Bronchial epithelial cell (primary cell): ENCODE data around the gene ACSL3. TPM values are rescaled to one million over a fixed set of nuclear protein-coding genes. Genes with fewer than 3 reads are reported as not detected.
A peak's percentile ranks its signal among the peaks of the same experiment; 100 is the strongest.

ENCODE experiments used
- DNase-seq: peaks from one replicate; pipeline ENCODE4 v3.0.0-alpha.2; 2010; ENCODE audit warnings: low read depth
- FAIRE-seq: peaks from 2 replicates; lab custom pipeline; 2011; peaks lifted over from hg19 to GRCh38; lab: Jason Lieb, UNC
- H3K27me3 ChIP-seq: 2 replicates; pipeline ENCODE4 v1.5.1; 2011; ENCODE audit warnings: low read length; ENCODE audit not compliant: control insufficient read depth, insufficient read depth
- H3K36me3 ChIP-seq: 2 replicates; pipeline ENCODE4 v1.5.1; 2011; ENCODE audit warnings: low read length; ENCODE audit not compliant: control insufficient read depth, insufficient read depth
- H3K4me3 ChIP-seq: 2 replicates; pipeline ENCODE4 v1.5.1; 2011; ENCODE audit warnings: mild to moderate bottlenecking, low read depth, low read length, control low read depth
- CTCF ChIP-seq: IDR thresholded peaks from 2 replicates; pipeline ENCODE4 v1.5.1; 2011; ENCODE audit warnings: mild to moderate bottlenecking, moderate library complexity, low read length, control low read depth, inconsistent platforms; ENCODE audit not compliant: insufficient read depth, severe bottlenecking
- total RNA-seq: library from RNA; depleted of rRNA; stranded (reverse); fragments of >200 nt; gene quantifications from 2 replicates; pipeline ENCODE4 v1.2.1, GENCODE V29; 2014

The ACSL3 gene
- total RNA-seq, 1 donor from 2014 or later: 269 TPM

GRCh38 chr2:222893716-222894115 is 32.9 kb downstream of the ACSL3 start:
- DNase-seq (no peak), FAIRE-seq (no peak)
- H3K4me3 ChIP-seq: no peak overlapping the region
- no peak for TF ChIP-seq CTCF
- H3K27me3 ChIP-seq: no peaks in the 10 kb centered on the region
- H3K36me3 ChIP-seq: no peaks in the 10 kb centered on the region

GRCh38 chr2:222895144-222895543 is 34.3 kb downstream of the ACSL3 start:
- FAIRE-seq: no peak
- no peak overlapping the region for H3K4me3 ChIP-seq
- no peak for DNase-seq
- H3K27me3 ChIP-seq: no peaks in the 10 kb centered on the region
- no peak for TF ChIP-seq CTCF
- H3K36me3 ChIP-seq: no peaks in the 10 kb centered on the region

GRCh38 chr2:222897898-222898297 is 37.1 kb downstream of the ACSL3 start:
- H3K36me3 ChIP-seq: no peaks in the 10 kb centered on the region
- H3K27me3 ChIP-seq: no peaks in the 10 kb centered on the region
- TF ChIP-seq CTCF: no peak
- no peak for DNase-seq
- FAIRE-seq: no peak
- H3K4me3 ChIP-seq: no peak overlapping the region

GRCh38 chr2:222899413-222900181 is 38.8 kb downstream of the ACSL3 start:
- no peaks in the 10 kb centered on the region for H3K36me3 ChIP-seq
- FAIRE-seq: no peak
- no peaks in the 10 kb centered on the region for H3K27me3 ChIP-seq
- no peak for TF ChIP-seq CTCF
- no peak for DNase-seq
- H3K4me3 ChIP-seq: no peak overlapping the region

GRCh38 chr2:222900354-222900753 is 39.5 kb downstream of the ACSL3 start:
- peak; percentile 35 for DNase-seq

More at GRCh38 chr2:222900354-222900753, 39.5 kb downstream of the ACSL3 start:
- no peak for FAIRE-seq
- Histone ChIP-seq H3K4me3 (no peak overlapping the region), H3K27me3 (no peaks in the 10 kb centered on the region), H3K36me3 (no peaks in the 10 kb centered on the region)
- TF ChIP-seq CTCF: no peak
